ENCODE measurements around the gene THAP11.

The THAP11 gene

GRCh38 chr16:67807148-67807682 lies 34.9 kb upstream of the THAP11 start:
- peaks cover 0 to 5% of the 10 kb centered on the region in 2 donors for H3K36me3 ChIP-seq (ENCODE audit: control insufficient read depth in 1 of 2, insufficient read depth in 2 of 2, low read length in 2 of 2)
- no peak overlapping the region for H3K27ac ChIP-seq (ENCODE audit: low read depth, low read length)
- H3K9me3 ChIP-seq (ENCODE audit: control insufficient read depth in 1 of 2, low read length in 2 of 2) = no peaks in the 10 kb centered on the region
- H3K9ac ChIP-seq (ENCODE audit: low read depth in 1 of 2, low read length in 2 of 2) = peak overlapping the region; percentile 27 to 51
- H3K4me1 ChIP-seq (ENCODE audit: control insufficient read depth in 1 of 2, insufficient read depth in 2 of 2, low read length in 2 of 2) = peaks cover 9 to 21% of the 10 kb centered on the region in 2 donors
- peak overlapping the region; percentile 93 to 99 for H3K4me3 ChIP-seq (ENCODE audit: low read depth in 1 of 2, low read length in 2 of 2)
- H3K27me3 ChIP-seq (ENCODE audit: control insufficient read depth in 1 of 2, insufficient read depth in 2 of 2, low read length in 2 of 2) = no peaks in the 10 kb centered on the region

GRCh38 chr16:67811899-67812298 lies 30.2 kb upstream of the THAP11 start:
- no peak overlapping the region for H3K4me3 ChIP-seq (ENCODE audit: low read depth in 1 of 2, low read length in 2 of 2)
- H3K9ac ChIP-seq (ENCODE audit: low read depth in 1 of 2, low read length in 2 of 2) = no peak overlapping the region
- H3K36me3 ChIP-seq (ENCODE audit: control insufficient read depth in 1 of 2, insufficient read depth in 2 of 2, low read length in 2 of 2) = no peaks in the 10 kb centered on the region
- no peaks in the 10 kb centered on the region for H3K9me3 ChIP-seq (ENCODE audit: control insufficient read depth in 1 of 2, low read length in 2 of 2)
- no peak overlapping the region for H3K27ac ChIP-seq (ENCODE audit: low read depth, low read length)
- H3K27me3 ChIP-seq (ENCODE audit: control insufficient read depth in 1 of 2, insufficient read depth in 2 of 2, low read length in 2 of 2) = no peaks in the 10 kb centered on the region
- peaks cover 4 to 11% of the 10 kb centered on the region in 2 donors for H3K4me1 ChIP-seq (ENCODE audit: control insufficient read depth in 1 of 2, insufficient read depth in 2 of 2, low read length in 2 of 2)

- Histone ChIP-seq H3K36me3 (ENCODE audit: control insufficient read depth in 1 of 2, insufficient read depth in 2 of 2, low read length in 2 of 2) (no peaks in the 10 kb centered on the region), H3K27ac (ENCODE audit: low read depth, low read length) (no peak overlapping the region), H3K4me1 (ENCODE audit: control insufficient read depth in 1 of 2, insufficient read depth in 2 of 2, low read length in 2 of 2) (peaks cover 4 to 5% of the 10 kb centered on the region in 2 donors), H3K9me3 (ENCODE audit: control insufficient read depth in 1 of 2, low read length in 2 of 2) (no peaks in the 10 kb centered on the region), H3K27me3 (ENCODE audit: control insufficient read depth in 1 of 2, insufficient read depth in 2 of 2, low read length in 2 of 2) (no peaks in the 10 kb centered on the region), H3K9ac (ENCODE audit: low read depth in 1 of 2, low read length in 2 of 2) (no peak overlapping the region), H3K4me3 (ENCODE audit: low read depth in 1 of 2, low read length in 2 of 2) (no peak overlapping the region)
Measured at GRCh38 chr16:67814567-67814966, 27.6 kb upstream of the THAP11 start.

GRCh38 chr16:67820608-67821259 lies 21.4 kb upstream of the THAP11 start:
- H3K9ac ChIP-seq (ENCODE audit: low read depth in 1 of 2, low read length in 2 of 2) = no peak overlapping the region
- no peaks in the 10 kb centered on the region for H3K4me1 ChIP-seq (ENCODE audit: control insufficient read depth in 1 of 2, insufficient read depth in 2 of 2, low read length in 2 of 2)
- no peak overlapping the region for H3K27ac ChIP-seq (ENCODE audit: low read depth, low read length)
- no peak overlapping the region for H3K4me3 ChIP-seq (ENCODE audit: low read depth in 1 of 2, low read length in 2 of 2)
- no peaks in the 10 kb centered on the region for H3K9me3 ChIP-seq (ENCODE audit: control insufficient read depth in 1 of 2, low read length in 2 of 2)
- no peaks in the 10 kb centered on the region for H3K27me3 ChIP-seq (ENCODE audit: control insufficient read depth in 1 of 2, insufficient read depth in 2 of 2, low read length in 2 of 2)
- H3K36me3 ChIP-seq (ENCODE audit: control insufficient read depth in 1 of 2, insufficient read depth in 2 of 2, low read length in 2 of 2) = no peaks in the 10 kb centered on the region

- no peaks in the 10 kb centered on the region for H3K4me1 ChIP-seq (ENCODE audit: control insufficient read depth in 1 of 2, insufficient read depth in 2 of 2, low read length in 2 of 2)
- H3K9me3 ChIP-seq (ENCODE audit: control insufficient read depth in 1 of 2, low read length in 2 of 2) = no peaks in the 10 kb centered on the region
- H3K36me3 ChIP-seq (ENCODE audit: control insufficient read depth in 1 of 2, insufficient read depth in 2 of 2, low read length in 2 of 2) = peaks cover 0 to 6% of the 10 kb centered on the region in 2 donors
- no peak overlapping the region for H3K9ac ChIP-seq (ENCODE audit: low read depth in 1 of 2, low read length in 2 of 2)
- H3K4me3 ChIP-seq (ENCODE audit: low read depth in 1 of 2, low read length in 2 of 2) = no peak overlapping the region
- H3K27me3 ChIP-seq (ENCODE audit: control insufficient read depth in 1 of 2, insufficient read depth in 2 of 2, low read length in 2 of 2) = no peaks in the 10 kb centered on the region
- no peak overlapping the region for H3K27ac ChIP-seq (ENCODE audit: low read depth, low read length)
Measured at GRCh38 chr16:67822511-67822910, 19.6 kb upstream of the THAP11 start.

- no peak overlapping the region for H3K9ac ChIP-seq (ENCODE audit: low read depth in 1 of 2, low read length in 2 of 2)
- no peak overlapping the region for H3K4me3 ChIP-seq (ENCODE audit: low read depth in 1 of 2, low read length in 2 of 2)
- H3K36me3 ChIP-seq (ENCODE audit: control insufficient read depth in 1 of 2, insufficient read depth in 2 of 2, low read length in 2 of 2) = peaks cover 9 to 32% of the 10 kb centered on the region in 2 donors
- H3K4me1 ChIP-seq (ENCODE audit: control insufficient read depth in 1 of 2, insufficient read depth in 2 of 2, low read length in 2 of 2) = no peaks in the 10 kb centered on the region
- no peaks in the 10 kb centered on the region for H3K27me3 ChIP-seq (ENCODE audit: control insufficient read depth in 1 of 2, insufficient read depth in 2 of 2, low read length in 2 of 2)
- no peak overlapping the region for H3K27ac ChIP-seq (ENCODE audit: low read depth, low read length)
- no peaks in the 10 kb centered on the region for H3K9me3 ChIP-seq (ENCODE audit: control insufficient read depth in 1 of 2, low read length in 2 of 2)
Measured at GRCh38 chr16:67825119-67825518, 17.0 kb upstream of the THAP11 start.

GRCh38 chr16:67825906-67826305 lies 16.2 kb upstream of the THAP11 start:
- H3K4me1 ChIP-seq (ENCODE audit: control insufficient read depth in 1 of 2, insufficient read depth in 2 of 2, low read length in 2 of 2) = no peaks in the 10 kb centered on the region
- H3K36me3 ChIP-seq (ENCODE audit: control insufficient read depth in 1 of 2, insufficient read depth in 2 of 2, low read length in 2 of 2) = peaks cover 15 to 39% of the 10 kb centered on the region in 2 donors
- H3K27ac ChIP-seq (ENCODE audit: low read depth, low read length) = no peak overlapping the region
- no peaks in the 10 kb centered on the region for H3K27me3 ChIP-seq (ENCODE audit: control insufficient read depth in 1 of 2, insufficient read depth in 2 of 2, low read length in 2 of 2)
- no peak overlapping the region for H3K4me3 ChIP-seq (ENCODE audit: low read depth in 1 of 2, low read length in 2 of 2)
- H3K9me3 ChIP-seq (ENCODE audit: control insufficient read depth in 1 of 2, low read length in 2 of 2) = no peaks in the 10 kb centered on the region
- no peak overlapping the region for H3K9ac ChIP-seq (ENCODE audit: low read depth in 1 of 2, low read length in 2 of 2)

GRCh38 chr16:67828651-67829050 lies 13.5 kb upstream of the THAP11 start:
- Histone ChIP-seq H3K27ac (ENCODE audit: low read depth, low read length) (no peak overlapping the region), H3K9me3 (ENCODE audit: control insufficient read depth in 1 of 2, low read length in 2 of 2) (no peaks in the 10 kb centered on the region), H3K9ac (ENCODE audit: low read depth in 1 of 2, low read length in 2 of 2) (no peak overlapping the region), H3K27me3 (ENCODE audit: control insufficient read depth in 1 of 2, insufficient read depth in 2 of 2, low read length in 2 of 2) (no peaks in the 10 kb centered on the region), H3K36me3 (ENCODE audit: control insufficient read depth in 1 of 2, insufficient read depth in 2 of 2, low read length in 2 of 2) (peaks cover 15 to 52% of the 10 kb centered on the region in 2 donors), H3K4me1 (ENCODE audit: control insufficient read depth in 1 of 2, insufficient read depth in 2 of 2, low read length in 2 of 2) (peaks cover 11 to 15% of the 10 kb centered on the region in 2 donors), H3K4me3 (ENCODE audit: low read depth in 1 of 2, low read length in 2 of 2) (no peak overlapping the region)

- Histone ChIP-seq H3K9ac (ENCODE audit: low read depth in 1 of 2, low read length in 2 of 2) (peak overlapping the region; percentile 80 to 91), H3K27ac (ENCODE audit: low read depth, low read length) (no peak overlapping the region), H3K9me3 (ENCODE audit: control insufficient read depth in 1 of 2, low read length in 2 of 2) (no peaks in the 10 kb centered on the region)
Measured at GRCh38 chr16:67833030-67833414, 9.1 kb upstream of the THAP11 start.

GRCh38 chr16:67833415-67834241 lies 8.5 kb upstream of the THAP11 start:
- H3K4me1 ChIP-seq (ENCODE audit: control insufficient read depth in 1 of 2, insufficient read depth in 2 of 2, low read length in 2 of 2) = peaks cover 15 to 20% of the 10 kb centered on the region in 2 donors
- no peaks in the 10 kb centered on the region for H3K27me3 ChIP-seq (ENCODE audit: control insufficient read depth in 1 of 2, insufficient read depth in 2 of 2, low read length in 2 of 2)
- peak overlapping the region; percentile 80 to 91 for H3K9ac ChIP-seq (ENCODE audit: low read depth in 1 of 2, low read length in 2 of 2)
- H3K27ac ChIP-seq (ENCODE audit: low read depth, low read length) = no peak overlapping the region
- H3K4me3 ChIP-seq (ENCODE audit: low read depth in 1 of 2, low read length in 2 of 2) = peak overlapping the region; percentile 83 to 87
- H3K36me3 ChIP-seq (ENCODE audit: control insufficient read depth in 1 of 2, insufficient read depth in 2 of 2, low read length in 2 of 2) = peaks cover 11 to 36% of the 10 kb centered on the region in 2 donors
- no peaks in the 10 kb centered on the region for H3K9me3 ChIP-seq (ENCODE audit: control insufficient read depth in 1 of 2, low read length in 2 of 2)

More at GRCh38 chr16:67833030-67833414, 9.1 kb upstream of the THAP11 start:
- Histone ChIP-seq H3K4me3 (ENCODE audit: low read depth in 1 of 2, low read length in 2 of 2) (peak overlapping the region; percentile 83 to 87), H3K27me3 (ENCODE audit: control insufficient read depth in 1 of 2, insufficient read depth in 2 of 2, low read length in 2 of 2) (no peaks in the 10 kb centered on the region), H3K4me1 (ENCODE audit: control insufficient read depth in 1 of 2, insufficient read depth in 2 of 2, low read length in 2 of 2) (peaks cover 15 to 20% of the 10 kb centered on the region in 2 donors), H3K36me3 (ENCODE audit: control insufficient read depth in 1 of 2, insufficient read depth in 2 of 2, low read length in 2 of 2) (peaks cover 15 to 42% of the 10 kb centered on the region in 2 donors)
